PC-3 (cell line): ENCODE results near the gene NRG3. TPM values are rescaled to one million over a fixed set of nuclear protein-coding genes. Genes with fewer than 3 reads are reported as not detected.

ENCODE experiments used
- ATAC-seq: fragments of 200-7000 bp; cut with Tn5 transposase; 2 replicates; pipeline ENCODE4 v1.9.1; 2020; ENCODE audit warnings: mild to moderate bottlenecking, moderate library complexity
- BruUV-seq: library from RNA; stranded (reverse); fragments of 400-500 nt; replicated peaks from 2 replicates; lab custom pipeline; 2021; lab: Mats Ljungman, UMichigan
- CTCF ChIA-PET: fragments of 300-600 bp; sonication (Branson Sonifier 250); formaldehyde crosslinking; loops from one replicate; lab custom pipeline; 2022; ENCODE audit warnings: antibody characterized with exemption; lab: Charles Lee
- POLR2A ChIA-PET: fragments of 300-600 bp; sonication (Branson Sonifier 250); formaldehyde crosslinking; loops from one replicate; lab custom pipeline; 2022; ENCODE audit warnings: antibody characterized with exemption; ENCODE audit not compliant: unreplicated experiment; lab: Charles Lee
- DNase-seq: peaks from one replicate; pipeline ENCODE4 v3.0.0-alpha.2; 2015
- H2AFZ ChIP-seq: fragments of 300-600 bp; sonication (generic); 2 replicates; pipeline ENCODE4 v1.6.0; 2016; ENCODE audit warnings: antibody characterized with exemption, low read length
- H3F3A ChIP-seq: fragments of 300-600 bp; sonication (generic); one replicate; pipeline ENCODE4 v1.6.0; 2017; ENCODE audit warnings: antibody characterized with exemption, low read length, control low read depth, mild to moderate bottlenecking; ENCODE audit not compliant: unreplicated experiment
- H3K27ac ChIP-seq: fragments of 300-600 bp; sonication (generic); 2 replicates; pipeline ENCODE4 v1.5.1; 2016; ENCODE audit warnings: mild to moderate bottlenecking, low read length
- H3K27me3 ChIP-seq: fragments of 300-600 bp; sonication (generic); 2 replicates; pipeline ENCODE4 v1.6.1; 2016; ENCODE audit warnings: low read length, mixed read lengths
- H3K36me3 ChIP-seq: fragments of 300-600 bp; sonication (generic); 2 replicates; pipeline ENCODE4 v1.6.1; 2016; ENCODE audit warnings: low read depth, mixed run types, low read length, mixed read lengths
- H3K4me1 ChIP-seq: fragments of 300-600 bp; sonication (generic); 2 replicates; pipeline ENCODE4 v1.5.1; 2016; ENCODE audit warnings: low read length; ENCODE audit not compliant: insufficient read depth
- H3K4me2 ChIP-seq: fragments of 300-600 bp; sonication (generic); 2 replicates; pipeline ENCODE4 v1.6.0; 2016; ENCODE audit warnings: low read length
- H3K4me3 ChIP-seq: fragments of 300-600 bp; sonication (generic); 2 replicates; pipeline ENCODE4 v1.5.1; 2016; ENCODE audit warnings: mild to moderate bottlenecking, low read length, mixed read lengths
- H3K79me2 ChIP-seq: fragments of 300-600 bp; sonication (generic); 2 replicates; pipeline ENCODE4 v1.6.1; 2017; ENCODE audit warnings: low read length, mixed read lengths
- H3K9ac ChIP-seq: fragments of 300-600 bp; sonication (generic); 2 replicates; pipeline ENCODE4 v1.6.0; 2016; ENCODE audit warnings: mild to moderate bottlenecking, low read length
- H3K9me2 ChIP-seq: fragments of 300-600 bp; sonication (generic); replicated peaks from 2 replicates; pipeline ENCODE4 v1.6.1; 2016; ENCODE audit warnings: mixed run types, low read length, mixed read lengths
- H3K9me3 ChIP-seq: fragments of 300-600 bp; sonication (generic); 2 replicates; pipeline ENCODE4 v1.6.1; 2016; ENCODE audit warnings: low read length, mixed read lengths
- H4K20me1 ChIP-seq: fragments of 300-600 bp; sonication (generic); 2 replicates; pipeline ENCODE4 v1.6.1; 2016; ENCODE audit warnings: low read length, mixed read lengths
- EZH2 ChIP-seq: fragments of 300-600 bp; sonication (generic); IDR thresholded peaks from one replicate; pipeline ENCODE4 v1.6.1; 2017; ENCODE audit warnings: antibody characterized with exemption, mild to moderate bottlenecking, low read length; ENCODE audit not compliant: unreplicated experiment
- EZH2phosphoT487 ChIP-seq: fragments of 300-600 bp; sonication (generic); IDR thresholded peaks from 2 replicates; pipeline ENCODE4 v1.6.1; 2018; ENCODE audit warnings: mild to moderate bottlenecking, antibody characterized with exemption, low read length, borderline replicate concordance
- intact Hi-C: fragments of 100-400 bp; cut with micrococcal nuclease; formaldehyde crosslinking; loops from 2 replicates; pipeline ENCODE4 v1.9.0; 2023
- total RNA-seq: library from RNA; depleted of rRNA; stranded (reverse); fragments of >200 nt; gene quantifications from 2 replicates; pipeline ENCODE4 v1.2.3, GENCODE V29; 2014
- TF ChIP-seq, protein P1 (sequence below): fragments of 300-600 bp; sonication (generic); conservative IDR thresholded peaks from 2 replicates; pipeline ENCODE4 v1.5.1; 2017; ENCODE audit warnings: antibody characterized with exemption, low read depth, mild to moderate bottlenecking, low read length

The NRG3 gene
- total RNA-seq, 1 experiment from 2014 or later = not detected

DNA sequence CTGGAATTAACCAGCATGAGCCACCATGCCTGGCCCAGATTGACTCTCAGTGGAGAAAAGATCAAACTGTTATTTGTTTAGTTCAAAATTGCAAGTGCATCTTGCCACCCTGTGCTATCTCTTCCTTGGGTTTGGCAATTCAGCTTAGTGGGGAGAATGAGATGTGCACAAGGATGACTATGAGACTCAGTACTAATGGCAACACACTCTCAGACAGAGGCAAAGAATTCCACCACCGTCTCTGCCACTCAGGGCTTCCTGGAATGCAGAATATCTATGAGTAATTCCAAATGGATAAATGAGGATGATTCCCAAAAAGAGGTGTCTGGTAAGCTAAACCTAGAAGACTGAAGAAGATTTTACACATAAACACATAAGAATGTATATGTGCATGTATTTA lies 525.8 kb downstream of the NRG3 start:
- H3K79me2 ChIP-seq = no peaks in the 10 kb centered on the region
- ATAC-seq (no peak), DNase-seq (no peak)
- ChIA-PET CTCF (no interaction called here), POLR2A (no interaction called here)
- BruUV-seq = no TSS peak
- H4K20me1 ChIP-seq = no peaks in the 10 kb centered on the region
- H3K4me1 ChIP-seq = no peaks in the 10 kb centered on the region
- no peak overlapping the region for H3K4me3 ChIP-seq
- TF ChIP-seq, protein P1, sequence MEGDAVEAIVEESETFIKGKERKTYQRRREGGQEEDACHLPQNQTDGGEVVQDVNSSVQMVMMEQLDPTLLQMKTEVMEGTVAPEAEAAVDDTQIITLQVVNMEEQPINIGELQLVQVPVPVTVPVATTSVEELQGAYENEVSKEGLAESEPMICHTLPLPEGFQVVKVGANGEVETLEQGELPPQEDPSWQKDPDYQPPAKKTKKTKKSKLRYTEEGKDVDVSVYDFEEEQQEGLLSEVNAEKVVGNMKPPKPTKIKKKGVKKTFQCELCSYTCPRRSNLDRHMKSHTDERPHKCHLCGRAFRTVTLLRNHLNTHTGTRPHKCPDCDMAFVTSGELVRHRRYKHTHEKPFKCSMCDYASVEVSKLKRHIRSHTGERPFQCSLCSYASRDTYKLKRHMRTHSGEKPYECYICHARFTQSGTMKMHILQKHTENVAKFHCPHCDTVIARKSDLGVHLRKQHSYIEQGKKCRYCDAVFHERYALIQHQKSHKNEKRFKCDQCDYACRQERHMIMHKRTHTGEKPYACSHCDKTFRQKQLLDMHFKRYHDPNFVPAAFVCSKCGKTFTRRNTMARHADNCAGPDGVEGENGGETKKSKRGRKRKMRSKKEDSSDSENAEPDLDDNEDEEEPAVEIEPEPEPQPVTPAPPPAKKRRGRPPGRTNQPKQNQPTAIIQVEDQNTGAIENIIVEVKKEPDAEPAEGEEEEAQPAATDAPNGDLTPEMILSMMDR = no peak
- H3K9me3 ChIP-seq = 0 out of 2 replicates have a peak, but pooled peaks cover 4% of the 10 kb centered on the region
- no peak overlapping the region for H3K9ac ChIP-seq
- intact Hi-C loops = no loop called here
- no peaks in the 10 kb centered on the region for H3K27me3 ChIP-seq
- no peak overlapping the region for H3K4me2 ChIP-seq
- H3K36me3 ChIP-seq = no peaks in the 10 kb centered on the region
- H3K9me2 ChIP-seq = no peaks in the 10 kb centered on the region
- no peak overlapping the region for H2AFZ ChIP-seq
- H3K27ac ChIP-seq = no peak overlapping the region
- no peaks in the 10 kb centered on the region for H3F3A ChIP-seq

DNA sequence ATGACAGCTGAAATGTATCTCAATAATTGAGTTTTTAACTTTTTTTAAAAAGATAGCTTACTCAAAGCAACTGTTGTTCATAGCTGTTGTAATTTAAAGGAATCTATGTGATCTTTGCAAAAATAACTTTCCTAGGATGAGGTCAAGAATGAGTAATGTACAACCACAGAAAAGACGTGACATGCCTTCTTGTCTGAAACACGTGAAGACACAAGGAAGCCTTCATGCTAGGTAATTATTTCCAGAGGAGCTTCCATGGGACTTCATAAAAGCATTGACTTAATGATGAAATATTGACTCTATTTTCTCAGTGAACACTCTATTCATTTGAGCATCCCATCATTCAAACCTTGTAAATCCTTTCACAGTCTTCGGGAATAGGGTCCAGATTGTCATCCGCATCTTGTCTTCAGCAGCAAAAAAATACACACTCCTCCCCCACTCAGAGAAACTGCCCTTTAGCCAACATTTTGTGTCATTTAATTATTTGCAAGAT lies 528.0 kb downstream of the NRG3 start:
- Histone ChIP-seq H3K27me3 (no peaks in the 10 kb centered on the region), H2AFZ (no peak overlapping the region), H3K9me3 (no peaks in the 10 kb centered on the region), H3K36me3 (no peaks in the 10 kb centered on the region), H4K20me1 (no peaks in the 10 kb centered on the region), H3F3A (no peaks in the 10 kb centered on the region), H3K4me2 (no peak overlapping the region), H3K4me1 (no peaks in the 10 kb centered on the region), H3K27ac (no peak overlapping the region), H3K9ac (no peak overlapping the region), H3K79me2 (no peaks in the 10 kb centered on the region), H3K9me2 (no peaks in the 10 kb centered on the region), H3K4me3 (no peak overlapping the region)
- intact Hi-C loops = no loop called here
- no peak for DNase-seq
- POLR2A ChIA-PET = no interaction called here
- no peak for ATAC-seq
- TF ChIP-seq EZH2phosphoT487 (no peak), EZH2 (no peak)
- TF ChIP-seq, protein P1 = no peak
- CTCF ChIA-PET = no interaction called here
- BruUV-seq = no TSS peak

DNA sequence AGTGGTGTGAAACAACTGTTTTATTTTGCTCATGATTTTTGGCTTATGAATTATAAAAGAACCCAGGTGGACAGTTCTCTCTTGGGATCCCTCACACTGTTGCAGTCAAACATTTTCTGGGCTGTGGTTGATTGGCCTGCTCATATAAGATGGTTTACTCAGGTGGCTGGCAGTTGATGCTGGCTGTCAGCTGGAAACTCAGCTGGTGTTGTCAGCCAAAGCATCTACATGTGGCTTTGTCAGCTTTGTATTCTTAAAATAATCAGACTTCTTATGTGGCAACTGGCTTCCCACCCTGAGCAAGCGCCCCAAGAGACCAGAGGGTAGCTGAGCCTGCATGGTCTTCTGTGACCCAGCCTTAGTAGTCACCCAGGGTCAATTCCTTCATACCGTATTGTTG lies 534.7 kb downstream of the NRG3 start:
- no peak for TF ChIP-seq EZH2phosphoT487
- TF ChIP-seq, protein P1 = no peak
- no peak for TF ChIP-seq EZH2
- Histone ChIP-seq H2AFZ (no peak overlapping the region), H3K4me3 (no peak overlapping the region), H3K9ac (no peak overlapping the region), H3K27me3 (no peaks in the 10 kb centered on the region), H3K4me2 (no peak overlapping the region), H3K9me2 (no peaks in the 10 kb centered on the region), H3K27ac (no peak overlapping the region), H4K20me1 (no peaks in the 10 kb centered on the region), H3K79me2 (no peaks in the 10 kb centered on the region), H3K4me1 (no peaks in the 10 kb centered on the region), H3K9me3 (no peaks in the 10 kb centered on the region), H3K36me3 (no peaks in the 10 kb centered on the region), H3F3A (no peaks in the 10 kb centered on the region)
- BruUV-seq = no TSS peak
- ATAC-seq (no peak), DNase-seq (no peak)
- ChIA-PET CTCF (no interaction called here), POLR2A (no interaction called here)
- intact Hi-C loops = no loop called here
